ENCODE data around the gene CTIF.

The CTIF gene

DNA sequence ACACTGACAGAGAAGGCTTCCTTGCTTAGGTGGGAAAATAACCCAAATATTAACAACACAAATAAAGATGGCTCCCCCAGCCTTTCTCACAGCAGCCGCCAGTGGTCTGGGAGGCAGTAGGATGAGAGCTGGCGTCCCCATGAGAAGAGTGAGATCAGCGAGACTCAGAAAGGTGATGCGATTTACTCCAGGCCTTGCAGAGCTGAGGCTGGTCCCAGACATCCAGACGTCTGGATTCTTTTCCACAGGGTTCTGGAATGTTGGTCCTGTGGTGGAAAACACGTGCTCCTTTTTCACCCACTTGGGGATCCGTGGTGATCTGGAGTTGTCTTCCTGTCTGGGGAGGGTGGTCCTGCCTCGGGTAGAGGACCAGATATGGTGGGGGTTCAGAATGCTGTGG lies 190.6 kb downstream of the CTIF start:
- no peak for DNase-seq (ENCODE audit: low read depth in 2 of 2)

DNA sequence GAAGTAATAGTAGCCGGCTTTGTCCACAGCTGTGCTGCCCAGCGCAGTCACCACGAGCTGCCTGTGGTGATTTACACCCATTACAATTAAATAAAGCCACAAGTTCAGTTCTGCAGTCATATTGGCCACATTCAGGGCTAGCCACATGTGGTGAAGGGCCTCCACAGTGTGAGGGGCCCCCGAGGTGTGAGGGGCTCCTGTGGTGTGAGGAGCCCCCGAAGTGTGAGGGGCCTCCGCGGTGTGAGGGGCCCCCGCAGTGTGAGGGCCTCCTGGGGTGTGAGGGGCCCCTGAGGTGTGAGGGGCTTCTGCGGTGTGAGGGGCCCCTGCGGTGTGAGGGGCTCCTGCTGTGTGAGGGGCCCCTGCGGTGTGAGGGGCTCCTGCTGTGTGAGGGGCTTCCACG lies 191.2 kb downstream of the CTIF start:
- DNase-seq (ENCODE audit: low read depth in 2 of 2), result no peak

DNA sequence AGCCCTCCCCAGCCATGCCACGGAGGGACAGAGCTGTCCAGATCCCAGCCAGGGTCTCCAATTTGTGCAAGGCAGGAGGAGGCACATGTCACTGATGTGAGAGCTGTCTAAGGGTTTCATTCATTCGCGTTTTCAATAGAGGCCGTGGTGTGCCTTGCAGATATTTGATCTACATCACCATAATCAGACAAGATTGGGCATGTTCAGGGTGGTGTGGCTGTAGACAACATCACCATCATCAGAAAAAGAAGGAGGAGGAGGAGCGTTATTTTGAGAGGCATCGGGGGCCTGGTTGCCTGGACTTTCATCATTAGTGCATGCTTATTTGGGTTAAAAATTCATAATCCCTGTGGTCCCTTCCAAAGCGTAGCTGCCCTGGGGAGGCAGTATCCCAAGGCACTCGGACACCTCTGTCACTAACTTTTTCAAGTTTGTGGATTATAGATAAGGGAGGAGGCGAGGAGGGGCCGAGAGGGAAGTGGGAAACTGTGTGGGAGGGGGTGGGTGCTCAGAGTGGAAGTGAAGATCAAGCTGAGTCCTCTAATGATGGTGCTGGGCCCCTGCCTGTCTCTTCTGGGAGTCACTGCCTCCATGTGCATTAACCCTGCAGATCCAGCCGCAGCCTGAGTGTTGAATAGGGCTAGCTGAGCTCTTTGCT lies 194.1 kb downstream of the CTIF start:
- DNase-seq (ENCODE audit: low read depth in 2 of 2), result no peak

DNA sequence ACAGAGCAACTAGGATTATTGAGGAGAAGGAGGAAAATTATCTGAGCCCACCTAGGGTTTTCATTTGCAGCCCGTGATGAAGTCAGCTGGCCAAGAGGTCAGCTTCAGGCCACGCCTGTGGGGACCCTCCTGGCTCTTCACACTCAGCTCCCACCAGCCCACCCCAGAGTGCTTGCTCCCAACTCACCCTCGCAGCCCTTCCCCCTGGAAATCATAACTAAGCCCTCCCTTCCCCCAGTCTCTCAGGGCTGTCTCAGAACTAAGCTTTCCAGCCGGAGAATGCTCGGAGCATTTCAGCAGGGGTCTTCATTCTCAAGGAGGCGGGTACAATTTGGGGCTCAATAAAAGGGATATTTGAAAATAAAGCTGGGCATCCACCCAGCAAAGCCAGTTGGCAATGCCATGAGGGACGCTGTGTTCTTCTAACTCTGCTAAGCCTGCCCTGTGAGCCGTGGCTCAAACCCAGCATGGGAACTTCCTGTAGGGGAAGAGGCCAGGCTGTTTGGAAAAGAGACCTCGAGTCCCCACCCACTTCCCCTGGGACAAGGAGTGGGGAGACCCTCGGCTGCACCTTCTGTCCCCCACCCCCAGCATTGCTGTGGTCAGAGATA lies 194.9 kb downstream of the CTIF start:
- no peak for DNase-seq (ENCODE audit: low read depth in 2 of 2)

DNA sequence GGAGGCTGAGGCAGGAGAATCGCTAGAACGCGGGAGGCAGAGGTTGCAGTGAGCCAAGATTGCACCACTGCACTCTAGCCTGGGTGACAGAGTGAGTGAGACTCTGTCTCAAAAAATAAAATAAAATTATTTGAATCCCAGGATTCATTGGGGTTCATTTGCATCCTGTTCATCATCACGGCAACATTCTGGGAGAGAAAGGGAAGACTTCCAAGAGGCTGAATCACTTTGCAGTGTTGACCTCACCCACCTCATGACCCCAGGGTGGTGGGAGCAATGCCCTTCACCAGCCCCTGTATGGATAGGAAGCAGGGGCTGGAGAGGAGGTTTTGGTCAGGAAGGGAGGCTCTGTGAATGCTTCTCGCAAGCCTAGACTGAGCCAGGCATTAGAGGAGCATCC lies 195.6 kb downstream of the CTIF start:
- no peak for DNase-seq (ENCODE audit: low read depth in 2 of 2)

DNA sequence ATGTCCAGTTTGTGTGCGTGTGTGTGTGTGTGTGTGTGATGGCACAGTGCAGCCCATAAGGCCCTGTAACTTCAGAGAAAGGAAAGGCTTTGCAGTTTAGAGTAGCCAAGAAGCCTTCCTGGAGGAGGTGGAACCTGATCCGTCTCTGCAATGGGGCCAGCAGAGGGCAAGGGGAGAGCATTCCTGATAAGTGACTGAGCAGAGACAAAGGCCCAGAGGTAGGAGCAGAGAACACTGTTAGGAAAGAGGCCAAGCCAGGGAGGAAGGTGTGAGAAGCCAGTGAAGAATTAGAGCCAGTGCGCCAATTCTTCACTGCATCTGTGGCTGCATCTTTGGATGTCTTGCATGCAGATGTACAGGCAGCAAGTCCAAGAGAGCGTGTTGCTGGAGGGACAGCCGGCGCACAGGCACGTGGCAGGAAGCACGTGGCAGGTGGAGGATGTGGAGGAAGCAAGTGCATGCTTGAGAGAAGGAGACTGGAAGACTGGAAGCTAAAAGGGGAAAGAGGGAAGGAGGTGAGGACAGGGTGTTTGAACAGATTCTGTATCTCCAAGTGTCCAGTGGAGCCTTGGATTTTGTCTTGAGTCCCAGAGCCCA lies 196.3 kb downstream of the CTIF start:
- no peak for DNase-seq (ENCODE audit: low read depth in 2 of 2)

DNA sequence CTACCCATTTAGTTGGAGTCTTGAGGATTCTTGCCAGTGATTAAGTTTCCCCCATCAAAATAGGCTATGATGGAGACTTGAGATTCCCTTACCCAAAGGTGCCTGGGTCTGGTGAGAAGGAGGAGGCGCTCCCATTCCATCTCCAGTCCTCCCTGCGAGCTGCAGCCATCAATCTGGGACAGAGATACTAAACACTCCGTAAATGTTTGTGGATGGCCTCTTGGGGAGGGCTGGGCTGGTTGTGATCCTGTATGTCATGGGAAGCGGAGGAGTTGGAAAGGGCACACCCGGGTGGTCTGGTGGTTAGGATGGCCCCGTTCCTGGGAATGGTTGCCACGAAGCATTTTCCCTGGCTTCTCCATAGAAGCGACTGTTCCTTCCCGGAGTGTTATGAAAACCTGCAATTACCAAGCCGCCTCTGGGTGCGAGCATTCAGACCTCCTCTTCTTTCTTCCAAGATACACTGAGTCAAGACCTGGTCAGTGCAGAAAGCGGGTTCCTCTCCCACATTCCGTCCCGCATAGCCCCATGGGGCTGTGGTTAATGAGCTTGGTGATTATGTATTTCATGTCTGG lies 196.9 kb downstream of the CTIF start:
- DNase-seq (ENCODE audit: low read depth in 2 of 2), result no peak

DNA sequence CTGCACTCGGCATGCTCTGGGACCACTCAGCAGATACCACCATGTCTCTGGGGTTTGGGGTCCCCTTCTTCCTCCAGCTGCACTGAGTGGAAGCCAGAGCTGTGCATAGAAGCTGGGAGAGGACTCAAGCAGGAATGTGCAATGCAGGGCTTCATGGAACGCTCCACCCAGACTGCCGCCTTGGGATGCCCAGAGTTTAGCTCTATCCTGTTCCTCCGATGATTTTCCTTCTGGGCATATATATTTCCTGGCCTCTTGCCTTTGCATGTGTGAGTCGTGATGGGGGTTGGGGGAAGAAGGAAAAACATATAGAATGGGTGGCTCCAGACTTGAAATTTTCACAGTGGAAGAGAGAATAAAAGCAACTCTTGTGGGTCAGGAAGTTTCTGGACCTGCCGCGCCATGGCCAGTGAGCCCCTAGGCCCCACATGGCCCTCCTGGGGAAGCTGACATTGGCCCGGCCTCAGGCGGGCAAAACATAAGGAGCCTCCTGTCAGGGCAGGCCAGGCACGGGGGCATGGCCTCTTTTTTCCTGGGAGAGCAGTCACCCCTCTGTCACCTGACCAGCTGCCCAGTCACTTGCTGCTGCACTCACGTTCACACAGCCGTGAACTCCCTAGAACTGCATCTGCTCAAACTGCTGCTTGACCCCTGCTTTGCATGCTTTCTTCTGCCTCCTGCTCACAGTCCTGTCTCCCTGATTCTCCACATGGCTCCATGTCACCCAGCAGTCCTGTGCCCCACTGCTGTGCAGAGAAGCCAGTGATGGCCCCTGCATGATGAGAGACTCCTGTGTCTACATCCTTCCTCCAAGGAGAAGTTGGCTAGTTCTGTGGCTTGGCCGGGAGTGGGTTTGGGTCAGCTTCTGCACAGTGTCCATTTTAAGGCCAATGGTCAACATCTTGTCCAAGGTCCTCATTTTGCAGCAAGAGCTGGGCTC lies 197.8 kb downstream of the CTIF start:
- DNase-seq (ENCODE audit: low read depth in 2 of 2), result no peak

DNA sequence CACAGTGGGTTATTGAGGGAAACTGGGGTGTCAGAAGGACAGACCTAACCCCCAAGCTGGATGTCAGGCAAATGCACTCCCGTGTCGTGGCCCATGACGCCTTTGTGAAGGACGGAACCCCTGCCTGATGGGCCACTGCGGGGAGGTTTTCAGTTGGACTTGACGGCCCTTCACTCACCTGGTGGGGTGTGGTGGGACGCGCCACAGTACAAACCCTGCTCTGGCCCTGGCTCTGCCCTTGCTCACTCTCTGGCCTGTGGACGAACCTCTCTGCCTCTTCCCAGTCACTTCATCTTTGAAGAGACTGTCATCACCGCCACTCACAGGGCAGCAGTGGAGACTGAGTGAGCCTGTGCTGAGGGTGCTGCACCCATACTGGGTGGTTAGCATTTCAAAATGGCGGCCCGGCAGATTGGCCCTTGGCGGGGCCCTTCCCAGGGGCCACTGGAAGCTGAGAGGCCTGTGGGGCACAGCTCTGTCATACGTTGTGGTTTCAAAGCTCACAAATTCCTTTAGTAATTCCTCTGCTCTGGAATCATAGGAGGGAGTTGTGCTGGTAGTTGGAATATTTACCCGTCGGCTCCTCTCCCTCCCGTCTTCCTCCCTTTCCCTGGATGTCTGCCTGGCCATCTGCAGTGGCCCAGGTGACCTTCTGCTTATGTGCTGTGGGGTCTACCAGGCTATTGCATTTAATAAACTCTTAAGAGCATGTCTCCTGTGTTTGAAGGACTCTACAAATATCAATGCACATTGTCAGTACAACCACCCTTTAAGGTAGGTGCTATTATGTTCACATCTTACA lies 200.6 kb downstream of the CTIF start:
- no peak for DNase-seq (ENCODE audit: low read depth in 2 of 2)

DNA sequence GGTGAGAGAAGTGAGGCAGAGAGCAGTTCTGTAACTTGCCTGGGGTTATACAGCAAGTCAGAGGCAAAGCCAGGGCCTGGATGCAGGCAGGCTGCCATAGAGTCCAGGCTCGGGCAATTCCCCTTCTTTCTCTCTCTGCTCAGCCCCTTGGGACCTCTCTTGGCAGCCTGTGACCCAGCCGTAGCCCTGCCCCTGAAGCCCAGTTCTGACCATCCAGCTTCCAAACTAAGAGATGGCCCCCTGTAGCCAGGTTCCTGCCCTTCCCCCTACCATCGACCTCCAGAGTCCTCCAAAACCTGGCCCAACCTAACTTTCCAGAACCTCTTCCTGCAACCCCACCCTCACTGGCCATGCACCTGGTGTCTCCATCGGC lies 201.2 kb downstream of the CTIF start:
- no peak for DNase-seq (ENCODE audit: low read depth in 2 of 2)

DNA sequence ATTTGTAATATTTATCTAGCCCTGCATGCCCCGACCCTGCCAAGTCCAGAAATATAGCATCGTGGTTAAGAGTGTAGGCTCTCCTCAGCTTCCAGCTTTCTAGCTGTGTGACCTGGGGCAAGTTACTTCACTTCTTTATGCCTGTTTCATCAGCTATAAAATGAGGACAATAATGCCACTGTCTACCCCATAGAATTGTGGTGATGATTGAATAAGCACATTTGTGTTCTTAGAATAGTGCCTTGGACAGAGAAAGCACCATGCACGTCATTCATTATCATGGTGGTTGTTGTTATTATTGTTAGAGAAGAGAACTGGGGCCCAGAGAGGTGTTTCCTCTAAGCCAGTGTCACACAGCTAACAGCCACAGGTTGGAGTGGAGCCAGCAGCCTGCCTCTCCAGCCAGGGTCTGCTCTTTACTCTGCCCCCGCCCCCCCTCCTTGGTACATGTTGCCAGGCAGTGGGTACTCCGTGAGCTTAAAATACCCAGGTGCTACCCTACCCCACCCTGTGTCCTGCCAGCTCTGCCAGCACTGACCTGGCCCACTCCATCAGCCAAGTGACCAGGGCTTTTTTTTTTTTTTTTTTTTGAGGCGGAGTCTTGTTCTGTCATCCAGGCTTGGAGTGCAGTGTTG lies 202.1 kb downstream of the CTIF start:
- DNase-seq (ENCODE audit: low read depth in 2 of 2), result no peak

DNA sequence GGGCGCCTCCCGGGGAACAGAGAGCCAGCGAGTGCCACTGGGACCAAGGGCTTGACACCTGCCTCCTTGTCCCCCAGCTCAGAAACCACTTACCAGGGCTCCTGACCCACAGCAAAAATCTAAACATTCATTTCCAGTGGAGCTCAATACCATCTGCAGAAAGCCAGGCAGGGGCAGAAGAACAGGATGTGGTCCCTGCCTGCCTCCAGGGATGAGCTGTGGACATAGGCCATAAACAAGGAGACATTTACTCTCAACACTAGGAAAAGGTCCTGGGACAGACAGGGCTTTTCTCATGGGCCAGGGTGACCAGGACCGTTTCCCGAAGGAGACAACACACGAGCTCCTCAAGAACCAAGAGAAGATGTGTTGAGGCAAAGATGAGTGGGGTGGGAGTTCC lies 203.0 kb downstream of the CTIF start:
- no peak for DNase-seq (ENCODE audit: low read depth in 2 of 2)

DNA sequence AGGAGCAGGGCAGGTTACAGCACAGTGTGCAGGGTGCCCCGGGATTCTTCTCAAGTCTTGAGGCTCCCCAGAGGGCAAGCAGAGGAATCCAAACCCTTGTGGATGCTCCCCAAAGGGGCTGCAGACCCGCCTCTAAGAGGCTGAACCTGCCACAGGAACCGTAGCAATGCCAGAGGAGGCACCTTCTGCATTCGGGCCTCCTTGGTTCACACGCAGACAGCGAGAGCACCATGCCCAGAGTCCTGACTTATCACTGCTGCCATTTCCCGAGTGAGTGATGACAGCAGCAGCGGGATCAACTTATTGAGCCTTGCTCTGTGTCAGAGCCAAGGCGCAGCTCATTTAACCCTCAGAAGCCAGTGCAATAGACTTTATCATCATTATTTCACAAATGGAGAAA lies 203.5 kb downstream of the CTIF start:
- DNase-seq (ENCODE audit: low read depth in 2 of 2), result no peak

DNA sequence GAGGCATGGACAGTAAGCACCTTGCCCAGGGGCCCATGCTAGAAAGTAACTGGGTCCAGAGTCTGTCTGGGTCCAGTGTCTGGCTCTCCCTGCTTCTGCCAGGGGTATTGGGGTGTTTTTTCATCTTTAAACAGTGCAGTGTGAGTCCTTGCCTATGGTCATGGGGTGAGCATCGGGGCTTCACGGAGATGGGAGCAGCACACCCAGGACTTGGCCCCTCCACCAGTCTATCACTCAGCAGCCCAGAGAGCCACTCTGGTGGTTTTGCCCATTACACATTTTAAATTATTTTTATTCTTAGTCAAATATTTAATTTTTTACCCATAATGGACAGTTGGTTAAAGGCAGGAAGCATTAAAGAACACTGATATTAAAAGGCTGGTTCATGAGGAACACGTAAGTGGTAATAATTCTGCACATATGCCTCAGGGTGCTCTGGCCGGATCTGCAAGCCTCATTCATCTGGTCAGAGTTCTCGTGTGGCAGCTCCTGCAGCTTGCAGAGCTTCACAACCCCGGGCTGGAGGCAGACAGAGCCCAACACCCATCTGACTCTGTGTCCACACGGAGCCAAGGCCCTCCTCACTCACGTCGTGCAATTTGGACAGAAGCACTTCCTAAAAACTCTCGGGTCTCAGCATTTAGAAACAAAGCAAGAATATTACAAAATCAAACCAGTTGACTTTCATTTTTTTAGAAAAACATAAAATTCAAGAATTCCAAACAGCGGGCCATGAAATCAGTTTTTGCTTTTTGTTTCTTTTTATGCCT lies 204.1 kb downstream of the CTIF start:
- DNase-seq (ENCODE audit: low read depth in 2 of 2), result no peak

DNA sequence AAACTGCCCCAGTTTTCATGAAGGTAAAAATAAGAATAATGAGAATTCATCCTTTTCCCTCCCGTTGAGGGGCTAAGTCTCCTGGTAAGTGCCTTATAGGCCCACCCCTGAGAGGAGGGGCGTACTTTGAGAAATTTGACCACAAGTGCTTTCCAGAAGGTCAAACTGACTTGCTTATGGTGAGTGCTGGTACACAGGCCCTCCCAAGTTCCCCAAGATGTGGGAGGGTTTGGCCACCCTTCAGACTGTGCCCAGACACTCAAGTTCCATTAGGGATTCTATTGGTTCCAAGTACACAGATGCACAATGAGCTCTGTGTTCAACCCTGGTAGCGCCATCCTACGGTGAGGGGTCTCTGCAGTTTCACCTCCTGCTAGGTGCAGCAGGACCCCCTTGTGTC lies 205.1 kb downstream of the CTIF start:
- no peak for DNase-seq (ENCODE audit: low read depth in 2 of 2)

DNA sequence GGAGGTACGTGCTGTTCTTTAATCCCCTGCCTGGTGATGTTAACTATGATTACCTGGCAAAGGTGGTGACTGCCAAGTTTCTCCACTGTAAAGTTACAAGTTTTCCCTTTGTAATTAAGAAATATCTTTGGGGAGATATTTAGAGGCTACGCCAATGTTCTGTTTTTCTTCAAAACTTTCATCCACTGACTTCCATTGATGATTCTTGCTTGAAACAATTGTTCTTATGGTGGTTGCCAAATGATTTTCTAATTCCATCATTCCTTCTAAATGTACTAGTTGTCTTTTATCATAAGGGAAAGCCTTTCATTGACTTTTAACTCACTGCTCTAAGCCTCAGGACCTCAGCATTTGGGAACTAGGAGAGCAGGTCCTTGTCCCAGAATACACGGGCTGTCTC lies 206.5 kb downstream of the CTIF start:
- DNase-seq (ENCODE audit: low read depth in 2 of 2), result no peak

DNA sequence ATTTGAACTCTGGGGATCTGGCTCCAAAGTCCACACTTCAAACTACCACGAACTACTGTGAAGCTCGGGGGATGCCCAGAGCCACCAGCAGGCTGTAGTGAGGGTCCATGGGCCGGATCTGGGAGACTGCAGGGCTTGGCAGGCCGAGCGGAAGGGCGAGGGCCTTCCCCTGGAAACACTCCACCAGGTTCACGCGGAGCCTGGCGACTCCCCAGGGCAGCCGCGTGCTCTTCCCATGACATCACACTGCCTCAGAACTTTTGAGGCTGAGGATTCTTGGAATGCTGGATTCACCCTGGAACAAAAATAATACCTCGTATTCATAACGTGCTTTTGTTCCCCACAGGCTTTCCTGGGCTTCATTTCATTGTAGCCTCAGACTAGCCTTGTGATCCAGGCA lies 210.9 kb downstream of the CTIF start:
- no peak for DNase-seq (ENCODE audit: low read depth in 2 of 2)

DNA sequence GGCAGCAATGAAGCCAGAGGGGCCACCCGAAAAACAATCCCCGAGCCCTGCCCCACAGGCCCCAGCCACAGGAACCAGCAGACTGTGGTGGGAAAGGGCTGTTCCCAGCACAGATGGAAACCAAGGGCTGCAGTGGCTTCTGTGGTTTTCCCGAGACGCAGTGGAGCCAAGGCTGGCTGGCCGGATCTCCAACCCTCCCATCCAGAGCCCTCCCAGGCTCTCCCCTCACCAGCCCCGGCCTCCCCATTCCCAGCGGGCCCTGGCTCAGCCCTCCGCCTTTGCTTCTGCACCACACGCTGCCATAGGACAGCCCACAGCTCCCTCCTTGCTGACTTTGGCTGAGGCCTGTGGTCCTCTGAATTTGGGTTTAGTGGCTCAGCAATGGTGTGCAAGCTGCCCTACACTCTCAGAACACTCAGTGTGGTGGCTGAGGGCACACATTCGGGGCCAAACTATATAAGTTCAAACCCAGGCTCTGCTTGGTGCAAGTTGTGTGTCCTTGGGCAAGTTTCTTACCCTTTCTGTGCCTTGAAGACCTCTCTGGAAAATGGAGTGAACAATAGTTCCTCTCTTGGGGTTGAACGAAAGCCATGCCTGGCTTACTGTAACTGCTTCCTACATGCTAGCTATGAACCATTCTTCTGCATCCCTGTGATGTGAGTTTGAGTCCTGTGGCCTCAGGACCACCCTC lies 211.8 kb downstream of the CTIF start:
- no peak for DNase-seq (ENCODE audit: low read depth in 2 of 2)

DNA sequence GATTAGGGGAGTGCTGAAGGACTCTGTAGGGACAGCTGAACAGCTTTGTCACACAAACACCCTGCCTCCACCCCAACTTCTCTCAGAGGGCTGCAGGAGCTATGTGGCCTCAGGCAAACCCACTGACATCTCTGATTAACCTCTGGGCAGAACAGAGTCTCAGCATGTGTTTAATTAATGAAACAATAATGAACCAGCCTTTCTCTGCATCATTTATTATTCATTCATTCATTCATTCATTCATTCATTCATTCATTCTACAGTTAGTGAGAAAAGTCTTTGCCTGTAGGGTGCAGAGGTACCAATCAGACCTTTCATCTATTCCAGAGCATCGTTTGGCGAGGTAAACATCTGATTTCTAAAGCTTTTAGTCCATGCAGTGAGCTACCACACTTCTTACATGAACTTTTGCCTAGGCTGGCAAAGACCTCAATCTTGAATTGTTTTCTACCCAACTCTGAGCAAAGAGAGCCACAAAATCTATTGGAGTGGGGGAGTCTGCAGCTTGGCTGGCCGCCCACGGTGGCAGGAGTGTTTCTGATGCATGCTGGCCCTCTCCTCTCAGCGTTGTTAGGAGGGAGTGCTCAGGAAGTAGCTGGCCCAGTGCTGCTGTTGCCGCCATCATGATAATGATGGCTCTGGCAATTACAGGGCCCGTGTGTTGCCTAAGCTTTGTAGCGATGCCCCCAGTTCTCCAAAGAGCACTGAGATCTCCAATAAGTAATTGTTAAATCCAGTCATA lies 213.1 kb downstream of the CTIF start:
- DNase-seq (ENCODE audit: low read depth in 2 of 2), result no peak

Measured in stimulated activated CD8-positive, alpha-beta memory T cell treated with anti-CD3 and anti-CD28 coated beads, Interleukin-7, amount 100 ng/mL, for 4 hours (primary cell).